HG03064 (cell line): ENCODE measurements around the gene NEMP1.
"Not testable (repeated sequence)": the region's sequence is repeated elsewhere in the genome, so short reads cannot be mapped to it uniquely, and the experiment has no call there.

Source experiments
- ATAC-seq: cut with Tn5 transposase; IDR thresholded peaks from one replicate; pipeline ENCODE4 v1.9.1; 2021; ENCODE audit warnings: low read depth; ENCODE audit not compliant: unreplicated experiment

Gene NEMP1

GRCh38 chr12:57078519-57079404, at the start of gene NEMP1:
NEMP1 (minus strand) TSS chr12:57078791; CDS start chr12:57078745, 46 bp downstream.
- peak; percentile 96 for ATAC-seq

- ATAC-seq = no peak
Observed at GRCh38 chr12:57127726-57128518, 49.3 kb upstream of the NEMP1 start, which contains the start of gene LRP1. LRP1 (plus strand) TSS chr12:57128483; CDS start chr12:57128965, 482 bp downstream.

DNA sequence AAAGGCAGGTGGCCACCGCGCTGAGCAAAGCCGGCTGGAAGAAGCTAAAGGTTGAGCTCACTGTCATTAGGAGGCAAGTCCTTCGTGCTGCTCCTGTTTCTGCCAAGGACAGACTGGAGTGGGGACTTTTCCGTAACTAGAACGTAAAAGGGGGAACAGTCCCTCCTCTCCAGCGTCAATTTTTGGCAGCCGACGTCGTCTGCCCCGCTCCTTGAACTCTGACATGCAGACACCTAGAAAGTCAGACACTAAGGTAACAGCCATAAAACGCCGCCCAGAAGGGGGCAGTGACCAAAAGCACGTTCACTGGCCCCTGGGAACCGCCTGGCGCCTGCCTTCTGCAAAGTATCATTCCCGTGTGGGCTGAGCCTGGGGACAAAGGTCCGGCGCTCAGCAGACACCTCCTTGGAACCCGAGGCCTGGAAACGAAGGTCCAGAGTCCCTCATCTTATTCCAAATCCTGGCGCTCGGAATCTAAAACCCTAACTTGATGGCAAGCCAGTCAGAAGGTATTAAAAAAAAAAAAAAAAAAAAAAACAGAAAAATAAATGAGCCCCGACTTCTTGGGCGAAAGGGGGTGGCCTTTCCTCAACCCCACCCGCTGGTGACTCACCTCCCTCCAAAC, 48.6 kb upstream of the NEMP1 start:
- no peak for ATAC-seq

GRCh38 chr12:57126561-57126960, 48.0 kb upstream of the NEMP1 start:
- no peak for ATAC-seq

DNA sequence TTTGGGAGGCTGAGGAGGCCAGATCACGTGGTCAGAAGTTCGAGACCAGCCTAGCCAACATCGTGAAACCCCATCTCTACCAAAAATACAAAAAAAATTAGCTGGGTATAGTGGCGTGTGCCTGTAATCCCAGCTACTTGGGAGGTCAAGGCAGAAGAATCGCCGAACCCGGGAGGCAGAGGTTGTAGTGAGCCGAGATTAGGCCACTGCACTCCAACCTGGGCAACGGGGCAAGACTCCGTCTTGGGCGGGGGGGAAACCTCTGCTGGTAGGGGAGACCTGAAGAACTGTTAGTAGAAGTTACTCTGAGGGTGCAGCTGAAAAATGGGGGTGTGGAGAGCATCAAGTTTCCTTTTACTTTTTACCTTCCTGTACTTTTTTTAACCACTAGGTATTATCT, 47.5 kb upstream of the NEMP1 start:
- no peak for ATAC-seq

- no peak for ATAC-seq
Observed at GRCh38 chr12:57124261-57124877, 45.8 kb upstream of the NEMP1 start.

GRCh38 chr12:57123813-57124212, 45.2 kb upstream of the NEMP1 start:
- no peak for ATAC-seq

GRCh38 chr12:57120718-57121117, 42.1 kb upstream of the NEMP1 start:
- ATAC-seq = not testable (repeated sequence)

DNA sequence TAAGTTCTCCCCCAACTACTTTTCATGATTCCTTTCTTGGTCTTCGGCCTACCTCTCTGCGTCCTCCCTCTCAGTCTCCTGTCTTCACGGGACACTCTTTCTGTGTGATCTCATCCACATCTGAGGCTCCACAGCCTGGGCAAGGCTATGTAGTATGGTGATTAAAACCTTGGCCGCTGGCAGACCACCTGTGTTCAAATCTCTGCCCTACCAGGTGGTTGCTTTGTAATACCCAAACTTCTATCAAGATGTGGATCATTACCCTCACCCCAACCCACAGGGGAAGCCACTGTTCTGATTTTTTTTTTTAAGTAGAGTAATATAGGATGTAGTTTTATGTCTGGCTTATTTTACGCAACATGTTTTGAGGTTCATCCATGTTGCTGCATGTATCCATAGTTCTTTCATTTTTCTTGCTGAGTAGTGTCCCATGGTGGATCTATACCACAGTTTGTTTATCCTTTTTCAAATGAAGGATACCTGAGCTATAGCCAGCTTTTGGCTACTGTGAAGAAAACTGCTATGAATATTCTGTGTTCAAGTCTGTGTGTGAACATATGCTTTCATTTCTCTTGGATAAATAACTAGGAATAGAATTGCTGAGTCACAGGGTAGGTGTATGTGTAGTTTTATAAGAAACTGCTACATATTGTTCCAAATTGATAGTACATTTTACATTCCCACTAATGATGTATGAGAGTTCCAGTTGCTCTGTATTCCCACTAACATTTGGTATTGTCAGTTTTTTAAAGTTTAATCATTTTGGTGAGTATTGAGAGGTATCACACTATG, 40.9 kb upstream of the NEMP1 start:
- ATAC-seq = no peak

DNA sequence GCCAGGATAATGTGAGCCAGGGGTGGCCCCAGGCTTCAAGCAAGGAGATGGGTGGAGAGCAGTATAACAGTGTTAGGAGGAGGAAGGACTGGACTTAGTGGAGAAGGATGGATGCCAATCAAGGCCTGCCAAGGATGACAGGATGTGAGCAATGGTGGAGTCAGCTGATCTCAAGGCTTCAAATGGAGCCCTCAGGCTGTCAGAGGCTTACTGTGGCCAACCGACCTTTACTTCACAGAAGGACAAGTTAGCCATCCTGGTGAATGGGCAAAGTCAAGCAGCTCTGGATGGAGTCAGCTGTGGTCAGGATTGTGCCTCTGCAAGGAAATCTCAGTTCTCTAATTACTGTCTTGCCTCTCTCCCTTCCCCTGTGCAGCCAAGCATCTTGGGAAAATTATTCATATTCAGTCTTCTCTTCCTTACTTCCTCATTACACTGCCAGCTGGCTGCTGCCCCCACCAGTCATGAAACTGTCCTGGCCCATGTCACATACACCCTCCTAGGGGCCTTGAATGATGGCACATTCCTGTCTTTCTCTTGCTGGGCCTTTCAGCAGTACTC, 40.2 kb upstream of the NEMP1 start:
- no peak for ATAC-seq

GRCh38 chr12:57116580-57117281, 38.1 kb upstream of the NEMP1 start:
- no peak for ATAC-seq

DNA sequence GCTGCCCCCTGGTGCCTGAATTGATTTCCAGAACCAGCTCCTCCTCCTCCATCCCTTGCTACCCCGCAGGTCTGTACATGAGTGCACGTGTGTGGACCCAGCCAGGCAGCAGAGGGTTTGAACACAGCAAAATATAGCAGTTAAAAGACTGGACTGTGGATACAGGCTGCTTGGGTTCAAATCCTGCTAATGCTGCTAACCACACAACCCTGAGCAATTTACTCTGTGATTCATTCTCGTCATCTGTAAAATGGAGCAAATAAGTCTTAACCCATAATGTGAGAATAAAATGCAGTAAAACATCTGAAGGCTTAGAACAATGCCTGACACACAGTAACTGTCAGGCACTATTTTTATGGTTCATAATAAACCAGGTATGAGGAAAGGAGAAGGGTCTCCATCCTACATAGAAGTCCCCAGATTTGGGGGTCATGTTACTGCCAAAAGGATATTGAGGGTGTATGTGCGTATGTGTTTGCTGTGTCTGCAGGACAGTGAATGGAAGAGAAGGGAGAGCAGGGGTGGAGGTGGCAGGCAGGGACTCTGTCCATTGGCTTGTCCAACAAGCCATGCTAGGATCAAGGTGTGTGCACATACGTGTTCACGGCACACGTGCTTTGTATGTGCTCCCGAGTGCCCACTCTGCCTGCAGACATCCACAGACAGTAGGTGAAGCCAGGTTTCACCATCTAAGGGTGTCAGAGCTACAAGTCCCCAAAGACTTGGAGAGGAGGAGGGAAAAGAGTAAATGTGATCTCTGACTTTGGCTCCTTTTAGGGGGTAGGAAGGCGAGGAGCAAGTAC, 34.1 kb upstream of the NEMP1 start:
- no peak for ATAC-seq

DNA sequence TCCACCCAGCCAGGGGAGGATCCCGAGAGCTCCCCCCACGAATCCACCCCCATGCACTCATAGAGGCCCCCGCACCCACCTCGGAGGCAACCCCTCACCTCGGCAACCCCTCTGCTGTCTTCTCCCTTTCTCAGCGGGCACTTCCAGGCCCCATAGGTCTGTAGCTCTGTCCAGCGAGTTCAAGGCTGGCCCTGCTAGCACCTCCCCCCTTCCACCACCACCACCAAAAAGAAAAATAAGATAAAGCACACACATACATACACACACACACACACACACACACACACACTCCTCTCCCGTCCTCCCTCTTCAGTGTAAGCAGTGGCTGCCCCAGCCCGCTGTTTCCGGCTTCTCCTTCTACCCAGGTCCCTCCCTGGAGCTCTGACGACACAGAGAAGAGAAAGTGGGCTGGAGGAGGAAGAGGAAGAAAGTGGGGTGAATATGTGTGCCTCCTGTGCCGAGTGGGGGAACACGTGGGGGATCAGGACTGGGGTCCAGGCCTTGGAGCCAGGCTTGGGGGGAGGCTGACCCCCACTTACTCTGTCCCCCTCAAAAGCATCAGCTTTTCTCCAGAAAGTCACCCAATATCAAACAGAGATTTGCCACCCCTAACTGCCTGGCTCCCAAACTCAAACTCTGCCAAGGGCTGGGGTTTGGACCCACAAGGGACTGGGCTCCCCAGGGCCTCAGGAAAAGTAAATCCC, 32.6 kb upstream of the NEMP1 start, which contains the start of gene STAT6:
TSS of gene STAT6 (minus strand) at position 332 of the 704 bp plus-strand sequence. CDS start 3,084 bp downstream, outside the sequence.
- peak; percentile 48 for ATAC-seq

DNA sequence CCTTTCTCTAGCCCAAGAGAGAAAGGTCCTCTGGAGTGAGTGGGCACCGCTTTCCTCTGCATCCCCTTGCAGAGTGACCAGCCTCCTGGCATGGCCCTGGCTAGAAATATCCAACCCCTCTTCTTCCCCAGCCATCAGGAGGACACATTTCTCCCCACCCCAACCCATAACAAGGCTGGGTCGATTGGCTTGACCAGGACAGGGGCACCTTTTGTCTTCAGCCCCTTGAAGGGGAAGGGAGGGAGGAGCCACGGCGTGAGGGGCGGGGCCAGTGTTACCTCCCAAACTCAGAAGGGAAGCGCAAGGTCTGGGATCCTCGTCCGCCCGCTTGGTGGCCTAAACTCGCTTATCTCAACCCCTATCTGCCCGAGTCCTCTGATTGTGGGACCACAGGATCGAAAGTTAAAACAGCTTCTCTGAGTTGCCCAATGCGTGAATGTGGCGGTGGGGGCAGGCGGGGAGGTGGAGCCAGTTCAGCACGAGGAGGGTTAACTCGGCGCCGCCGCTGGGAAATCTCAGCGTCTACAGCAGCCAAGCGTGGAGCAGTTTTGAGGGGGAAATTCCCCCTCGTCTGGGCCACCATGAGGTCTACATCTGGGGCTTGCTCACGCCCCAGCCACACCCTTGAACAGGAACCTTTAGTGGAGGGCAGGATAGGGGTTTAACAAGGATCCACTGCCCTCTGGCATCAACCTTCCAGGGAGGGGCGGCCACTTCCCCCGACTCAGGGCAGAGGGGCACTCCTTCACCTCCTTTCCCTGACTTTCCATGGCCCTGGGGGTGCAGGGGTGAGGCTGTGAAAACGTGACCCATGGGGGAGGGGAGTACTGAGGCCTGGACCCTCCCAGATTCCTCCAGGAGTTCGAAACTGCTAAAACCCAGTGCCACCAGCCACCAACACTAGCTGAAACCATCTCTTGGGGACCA, 31.8 kb upstream of the NEMP1 start:
- ATAC-seq = peak; percentile 48

- no peak for ATAC-seq
Observed at GRCh38 chr12:57109207-57110103, 30.9 kb upstream of the NEMP1 start.
